AG10803 (cell line): ENCODE results near the gene SPATA17.
"Not testable (repeated sequence)": the region's sequence is repeated elsewhere in the genome, so short reads cannot be mapped to it uniquely, and the experiment has no call there.

ENCODE experiments used
- DNase-seq: peaks from one replicate; pipeline ENCODE4 v3.0.0; 2010; ENCODE audit warnings: low read depth
- H3K4me3 ChIP-seq: 2 replicates; pipeline ENCODE4 v1.5.1; 2011; ENCODE audit warnings: mild to moderate bottlenecking, low read length, control low read depth
- TF ChIP-seq, protein P1 (sequence below): conservative IDR thresholded peaks from 2 replicates; pipeline ENCODE4 v1.5.1; 2011; ENCODE audit warnings: mild to moderate bottlenecking, low read length, control low read depth, inconsistent platforms

Gene SPATA17

DNA sequence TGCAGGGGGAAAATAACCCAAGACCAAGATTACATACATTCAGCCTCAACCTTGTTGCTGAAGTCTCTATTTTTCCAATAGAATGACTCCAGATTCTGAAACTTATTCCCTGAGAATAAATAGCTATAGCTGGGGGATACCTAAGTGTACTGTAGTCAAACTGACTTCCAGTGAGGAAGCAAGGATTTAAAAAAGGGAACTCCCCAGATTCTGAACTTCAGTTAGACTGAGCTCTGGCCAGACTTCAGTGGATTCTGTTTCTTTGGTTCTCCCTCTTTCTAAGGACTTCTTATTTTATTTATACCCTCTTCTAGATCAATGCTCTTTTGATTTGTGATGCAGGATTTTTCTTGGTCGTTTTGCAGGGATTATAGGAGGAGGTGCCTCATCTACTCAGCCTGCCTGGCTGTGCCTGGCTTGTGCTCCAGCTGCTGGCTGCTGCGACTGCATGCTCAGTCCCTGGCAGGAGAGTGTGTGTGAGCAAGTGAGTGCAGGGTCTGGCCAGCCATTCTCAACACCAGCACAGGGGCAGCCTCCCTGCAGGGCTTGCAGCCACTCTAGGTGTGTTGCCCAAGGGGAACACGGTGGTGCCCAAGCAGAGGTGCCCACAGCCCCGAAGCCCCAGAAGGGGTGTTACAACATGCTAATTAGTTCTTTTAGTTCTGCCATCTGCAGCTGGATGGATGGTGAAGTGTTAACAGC is 43.0 kb downstream of the SPATA17 start:
- TF ChIP-seq, protein P1, sequence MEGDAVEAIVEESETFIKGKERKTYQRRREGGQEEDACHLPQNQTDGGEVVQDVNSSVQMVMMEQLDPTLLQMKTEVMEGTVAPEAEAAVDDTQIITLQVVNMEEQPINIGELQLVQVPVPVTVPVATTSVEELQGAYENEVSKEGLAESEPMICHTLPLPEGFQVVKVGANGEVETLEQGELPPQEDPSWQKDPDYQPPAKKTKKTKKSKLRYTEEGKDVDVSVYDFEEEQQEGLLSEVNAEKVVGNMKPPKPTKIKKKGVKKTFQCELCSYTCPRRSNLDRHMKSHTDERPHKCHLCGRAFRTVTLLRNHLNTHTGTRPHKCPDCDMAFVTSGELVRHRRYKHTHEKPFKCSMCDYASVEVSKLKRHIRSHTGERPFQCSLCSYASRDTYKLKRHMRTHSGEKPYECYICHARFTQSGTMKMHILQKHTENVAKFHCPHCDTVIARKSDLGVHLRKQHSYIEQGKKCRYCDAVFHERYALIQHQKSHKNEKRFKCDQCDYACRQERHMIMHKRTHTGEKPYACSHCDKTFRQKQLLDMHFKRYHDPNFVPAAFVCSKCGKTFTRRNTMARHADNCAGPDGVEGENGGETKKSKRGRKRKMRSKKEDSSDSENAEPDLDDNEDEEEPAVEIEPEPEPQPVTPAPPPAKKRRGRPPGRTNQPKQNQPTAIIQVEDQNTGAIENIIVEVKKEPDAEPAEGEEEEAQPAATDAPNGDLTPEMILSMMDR = no peak
- no peak overlapping the region for H3K4me3 ChIP-seq
- no peak for DNase-seq

DNA sequence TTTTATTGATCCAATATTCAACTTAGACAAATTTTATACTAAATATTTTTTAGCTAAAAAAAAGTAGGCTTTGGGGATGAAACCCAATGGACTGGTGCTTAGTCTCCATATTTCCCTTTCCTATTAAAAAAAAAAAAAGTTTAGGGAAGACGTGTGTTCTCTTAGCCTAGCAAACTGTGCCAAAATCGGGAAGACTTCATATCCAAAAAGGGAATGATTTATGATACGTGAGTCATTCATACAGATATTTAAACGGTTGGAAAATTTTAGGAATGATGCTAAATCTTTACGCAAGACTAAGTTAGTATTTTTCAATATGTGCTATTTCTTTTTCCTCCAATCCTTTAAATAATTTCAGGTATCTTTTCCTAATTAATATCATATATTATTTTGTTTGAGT is 50.7 kb downstream of the SPATA17 start:
- no peak overlapping the region for H3K4me3 ChIP-seq
- no peak for DNase-seq
- TF ChIP-seq, protein P1 = no peak

DNA sequence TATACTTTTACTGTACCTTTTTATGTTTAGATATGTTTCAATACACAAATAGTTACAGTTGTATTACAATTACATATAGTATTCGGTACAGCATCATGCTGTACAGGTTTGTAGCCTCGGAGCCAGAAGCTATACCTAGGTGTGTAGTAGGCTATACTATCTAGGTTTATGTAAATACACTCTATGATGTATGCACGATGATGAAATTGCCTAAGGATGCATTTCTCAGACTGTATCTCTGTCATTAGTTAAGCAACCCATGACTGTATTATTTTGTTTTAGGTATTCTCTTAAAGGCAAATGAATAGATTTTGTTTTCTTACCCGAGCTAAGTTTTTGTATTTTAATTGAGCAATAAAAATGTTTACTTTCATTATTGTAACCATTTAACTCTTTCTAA is 56.4 kb downstream of the SPATA17 start:
- TF ChIP-seq, protein P1 = no peak
- DNase-seq = no peak
- H3K4me3 ChIP-seq = no peak overlapping the region

DNA sequence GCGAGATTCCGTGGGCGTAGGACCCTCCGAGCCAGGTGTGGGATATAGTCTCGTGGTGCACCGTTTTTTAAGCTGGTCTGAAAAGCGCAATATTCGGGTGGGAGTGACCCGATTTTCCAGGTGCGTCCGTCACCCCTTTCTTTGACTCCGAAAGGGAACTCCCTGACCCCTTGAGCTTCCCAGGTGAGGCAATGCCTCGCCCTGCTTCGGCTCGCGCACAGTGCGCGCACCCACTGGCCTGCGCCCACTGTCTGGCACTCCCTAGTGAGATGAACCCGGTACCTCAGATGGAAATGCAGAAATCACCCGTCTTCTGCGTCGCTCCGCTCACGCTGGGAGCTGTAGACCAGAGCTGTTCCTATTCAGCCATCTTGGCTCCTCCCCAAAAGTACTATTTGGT is 65.0 kb downstream of the SPATA17 start:
- not testable (repeated sequence) for H3K4me3 ChIP-seq, DNase-seq

DNA sequence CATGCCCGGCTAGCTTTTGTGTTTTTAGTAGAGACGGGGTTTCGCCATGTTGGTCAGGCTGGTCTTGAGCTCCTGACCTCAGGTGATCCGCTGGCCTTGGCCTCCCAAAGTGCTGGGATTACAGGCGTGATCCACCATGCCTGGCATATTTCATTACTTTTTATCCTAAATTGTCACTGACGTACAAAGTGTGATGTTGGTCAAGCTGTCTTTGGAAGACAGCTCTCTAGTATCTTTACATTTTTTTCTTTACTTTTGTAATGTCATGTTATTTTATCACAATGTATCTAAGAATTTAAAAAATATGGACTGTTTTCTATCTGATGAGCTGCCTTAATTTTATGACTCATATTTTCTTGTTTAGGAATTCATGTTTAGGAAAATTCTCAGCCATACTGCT is 72.2 kb downstream of the SPATA17 start:
- DNase-seq = no peak
- no peak overlapping the region for H3K4me3 ChIP-seq
- TF ChIP-seq, protein P1 = no peak

DNA sequence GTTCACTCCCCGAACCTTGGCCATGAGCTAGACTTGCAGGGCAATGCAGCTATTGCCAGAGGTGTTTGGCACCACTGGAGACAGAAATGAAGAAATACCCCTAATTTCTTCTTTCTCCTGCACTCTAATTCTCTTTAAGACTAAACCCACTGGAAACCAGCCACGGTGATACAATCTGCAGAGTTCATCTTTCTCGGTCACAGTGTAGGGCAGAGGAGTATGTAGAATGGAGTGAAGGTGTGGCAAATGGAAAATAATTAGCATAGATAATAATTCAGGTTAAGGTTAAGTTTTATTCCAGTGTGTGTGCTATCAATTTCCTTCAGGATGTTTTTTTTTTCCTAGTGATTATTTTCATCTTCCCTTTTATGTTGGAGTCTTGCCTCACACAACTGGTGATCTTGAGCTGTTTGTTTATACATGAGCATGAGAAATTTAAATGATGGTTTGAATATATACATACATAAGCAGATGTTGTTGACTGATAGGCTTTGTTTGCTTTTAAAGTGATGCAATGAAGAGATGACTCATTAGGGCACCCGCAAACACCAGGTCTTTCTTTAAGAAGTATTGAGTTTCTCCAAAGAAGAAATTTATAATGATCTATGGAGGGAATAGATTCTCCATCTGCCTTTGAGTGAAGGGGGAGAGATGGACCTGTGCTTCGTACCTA is 81.9 kb downstream of the SPATA17 start:
- TF ChIP-seq, protein P1 = no peak
- no peak for DNase-seq
- no peak overlapping the region for H3K4me3 ChIP-seq

DNA sequence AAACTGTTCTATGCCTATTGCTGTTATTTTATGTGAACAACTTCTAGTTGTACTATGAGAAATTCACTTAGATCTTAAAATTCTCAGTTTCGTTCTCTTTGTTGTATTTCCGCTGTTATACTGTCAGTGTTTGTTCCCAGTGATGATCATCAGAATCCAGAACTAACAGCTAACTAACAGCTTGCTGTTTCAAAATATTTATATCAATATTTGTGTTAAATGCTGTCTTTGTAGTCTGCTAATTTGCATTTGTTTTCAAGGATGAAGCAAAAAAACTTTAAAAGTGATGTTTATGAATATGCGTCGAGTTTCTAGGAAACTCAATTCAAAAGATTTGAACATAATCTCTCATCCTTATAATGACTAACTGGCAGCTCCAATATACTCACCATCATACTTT is 84.5 kb downstream of the SPATA17 start:
- DNase-seq = no peak
- TF ChIP-seq, protein P1 = no peak
- H3K4me3 ChIP-seq = no peak overlapping the region
